NOMO-1 treated with DMSO at 0.1 percent for 48 hours (cell line): ENCODE measurements around the gene BRSK2.
"Not testable (repeated sequence)": the region's sequence is repeated elsewhere in the genome, so short reads cannot be mapped to it uniquely, and the experiment has no call there.

Experiments used
- DNase-seq: peaks from one replicate; lab custom pipeline; 2025; ENCODE audit not compliant: unreplicated experiment; lab: John Stamatoyannopoulos, UW

BRSK2 gene

DNA sequence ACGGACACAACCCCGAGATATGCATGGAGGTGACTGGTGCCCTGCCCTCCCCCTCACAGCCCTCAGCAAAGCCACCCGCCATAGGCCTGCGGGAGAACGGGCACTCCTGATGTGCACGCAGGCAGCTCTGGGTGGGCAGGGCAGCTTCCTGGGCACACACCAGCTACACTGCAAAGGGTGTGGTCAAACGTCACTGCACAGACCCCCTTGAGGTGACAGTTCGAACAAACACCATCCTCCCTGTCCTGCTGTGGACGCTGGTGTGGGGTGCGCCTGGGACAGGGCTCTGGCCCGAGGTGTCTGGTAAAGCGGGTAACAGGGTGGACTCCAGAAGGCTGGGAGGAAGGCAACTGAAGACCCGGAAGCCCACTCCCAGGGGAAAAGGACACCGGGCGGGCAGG lies 118.8 kb downstream of the BRSK2 start:
- no peak for DNase-seq

DNA sequence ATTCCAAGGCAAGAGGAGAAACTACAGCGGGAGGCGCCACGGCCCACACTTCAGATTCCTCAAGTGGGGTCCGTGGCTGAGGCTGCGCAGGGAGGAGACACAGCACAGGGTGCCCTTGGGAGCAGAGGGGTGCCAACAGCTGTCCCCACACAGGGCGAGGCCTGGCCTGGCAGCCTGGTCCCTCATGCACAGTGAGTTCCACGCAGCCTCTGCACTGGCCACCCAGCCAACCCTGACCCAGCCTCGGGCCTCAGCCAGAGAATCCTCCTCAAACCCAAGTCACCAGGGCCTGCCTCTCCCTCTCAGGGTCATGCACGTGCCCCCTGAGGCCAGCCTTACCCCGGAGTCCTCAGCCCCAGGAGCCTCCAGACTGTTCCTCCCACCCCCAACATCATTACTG lies 119.3 kb downstream of the BRSK2 start:
- DNase-seq: no peak

- no peak for DNase-seq
These were observed 120.0 kb downstream of the BRSK2 start for GRCh38 chr11:1509626-1510255.

GRCh38 chr11:1510351-1510750 lies 120.6 kb downstream of the BRSK2 start:
- DNase-seq: not testable (repeated sequence)

DNA sequence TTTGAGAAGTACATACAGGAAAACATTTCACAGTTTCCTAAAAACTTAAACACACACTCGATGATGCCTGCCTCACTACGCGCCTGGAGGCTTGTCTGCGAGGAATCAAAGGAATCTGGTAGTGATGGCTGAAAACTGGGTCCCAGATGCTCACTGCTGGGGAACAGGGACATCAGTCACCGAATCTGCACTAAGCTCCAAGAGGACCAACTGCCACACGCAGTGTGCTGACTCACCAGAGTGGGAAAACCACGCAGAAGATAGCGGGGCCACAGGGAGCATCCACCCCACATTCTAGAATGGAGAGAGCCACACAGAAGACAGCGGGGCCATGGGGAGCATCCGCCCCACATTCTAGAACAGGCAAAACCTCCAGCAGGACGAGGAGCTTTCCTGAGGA lies 121.2 kb downstream of the BRSK2 start:
- DNase-seq: no peak

DNA sequence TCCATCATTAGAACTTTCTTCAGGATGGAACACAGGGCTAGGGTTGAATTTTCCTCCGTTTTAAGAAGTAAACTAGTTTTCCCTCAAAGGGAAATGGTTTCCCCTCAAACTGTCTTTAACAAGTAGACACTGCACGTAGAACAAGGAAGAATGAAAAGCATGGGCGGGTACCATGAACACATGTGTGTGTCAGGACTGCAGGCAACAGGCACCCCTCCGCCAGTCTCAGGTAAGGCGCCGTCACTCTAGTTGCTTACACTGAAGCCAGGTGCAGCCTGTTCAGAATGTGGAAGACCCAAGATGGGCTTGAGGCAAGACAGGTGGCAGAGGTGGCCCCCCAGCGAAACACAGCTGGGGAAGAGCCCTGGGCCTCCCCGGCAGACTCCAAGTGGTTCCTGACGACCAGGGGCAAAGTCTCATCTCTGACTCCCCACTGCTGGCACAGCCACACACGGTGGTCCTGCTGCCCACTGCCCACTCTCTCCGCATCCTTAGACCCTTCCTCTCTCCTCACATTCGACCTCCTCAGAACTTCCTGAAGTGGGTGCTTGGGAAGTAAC lies 122.3 kb downstream of the BRSK2 start:
- no peak for DNase-seq
